SK-N-MC (cell line): ENCODE results near the gene MROH8.
A peak's percentile ranks its signal among the peaks of the same experiment; 100 is the strongest.
"Not testable (repeated sequence)": the region's sequence is repeated elsewhere in the genome, so short reads cannot be mapped to it uniquely, and the experiment has no call there.

ENCODE experiments used
- DNase-seq: peaks from one replicate; pipeline ENCODE4 v3.0.0-alpha.2; 2011; ENCODE audit warnings: low read depth, low spot score
- H3K27ac ChIP-seq: fragments of 200-600 bp; sonication (generic); 2 replicates; pipeline ENCODE4 v1.5.1; 2016; ENCODE audit warnings: mixed run types
- H3K36me3 ChIP-seq: fragments of 200-600 bp; sonication (generic); 2 replicates; pipeline ENCODE4 v1.6.1; 2017; ENCODE audit warnings: antibody characterized with exemption, low read length, mixed read lengths; ENCODE audit not compliant: insufficient read depth
- H3K4me3 ChIP-seq: fragments of 200-600 bp; sonication (generic); 2 replicates; pipeline ENCODE4 v1.5.1; 2016
- H3K9ac ChIP-seq: fragments of 200-600 bp; sonication (generic); 2 replicates; pipeline ENCODE4 v1.8.0; 2017; ENCODE audit warnings: mixed run types, mixed read lengths; ENCODE audit not compliant: insufficient read length
- H3K9me3 ChIP-seq: fragments of 200-600 bp; sonication (generic); 2 replicates; pipeline ENCODE4 v1.6.1; 2017; ENCODE audit warnings: low read depth, mild to moderate bottlenecking, antibody characterized with exemption, low read length, moderate library complexity, mixed read lengths
- EZH2 ChIP-seq: fragments of 200-600 bp; sonication (generic); IDR thresholded peaks from one replicate; pipeline ENCODE4 v1.6.1; 2017; ENCODE audit warnings: antibody characterized with exemption
- FOXP2 ChIP-seq: optimal IDR thresholded peaks from 2 replicates; pipeline ENCODE3; 2011; ENCODE audit warnings: mild to moderate bottlenecking, moderate library complexity; ENCODE audit not compliant: insufficient read depth; ENCODE audit errors: extremely low read length, control extremely low read depth
- POLR2AphosphoS5 ChIP-seq: IDR thresholded peaks from 2 replicates; pipeline ENCODE4 v1.6.1; 2012; ENCODE audit warnings: mild to moderate bottlenecking, low read depth, low read length, borderline replicate concordance

Gene MROH8

GRCh38 chr20:37072293-37073196, 106.8 kb downstream of the MROH8 start:
- DNase-seq = no peak
- H3K27ac ChIP-seq = peak overlapping the region; percentile 19; the same call in 1 of the 2 replicates
- peaks cover 41% of the 10 kb centered on the region for H3K36me3 ChIP-seq

DNA sequence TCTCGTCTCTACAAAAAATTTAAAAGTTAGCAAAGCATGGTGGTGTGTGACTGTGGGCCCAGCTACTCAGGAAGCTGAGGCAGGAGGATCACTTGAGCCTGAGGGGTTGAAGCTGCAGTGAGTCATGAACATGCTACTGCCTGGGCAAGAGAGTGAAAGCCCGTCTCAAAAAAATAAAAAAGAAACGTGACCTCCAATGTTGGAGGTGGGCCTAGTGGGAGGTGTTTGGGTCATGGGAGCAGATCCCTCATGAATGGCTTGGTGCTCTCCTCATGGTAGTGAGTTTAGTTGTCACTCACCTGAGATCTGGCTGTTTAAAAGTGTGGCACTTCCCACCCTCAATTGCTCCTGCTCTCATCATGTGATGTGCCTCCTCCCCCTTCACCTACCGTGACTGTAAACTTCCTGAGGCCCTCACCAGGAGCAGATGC, 107.9 kb downstream of the MROH8 start:
- H3K9me3 ChIP-seq = no peaks in the 10 kb centered on the region
- peaks cover 40% of the 10 kb centered on the region for H3K36me3 ChIP-seq
- H3K27ac ChIP-seq = no peak overlapping the region
- H3K9ac ChIP-seq = no peak overlapping the region
- H3K4me3 ChIP-seq = no peak overlapping the region
- TF ChIP-seq EZH2 (no peak), FOXP2 (no peak), POLR2AphosphoS5 (no peak)
- no peak for DNase-seq

More at GRCh38 chr20:37072293-37073196, 106.8 kb downstream of the MROH8 start:
- Histone ChIP-seq H3K9me3 (no peaks in the 10 kb centered on the region), H3K9ac (no peak overlapping the region), H3K4me3 (no peak overlapping the region)
- TF ChIP-seq POLR2AphosphoS5 = no peak
- TF ChIP-seq EZH2 = no peak
- no peak for TF ChIP-seq FOXP2

DNA sequence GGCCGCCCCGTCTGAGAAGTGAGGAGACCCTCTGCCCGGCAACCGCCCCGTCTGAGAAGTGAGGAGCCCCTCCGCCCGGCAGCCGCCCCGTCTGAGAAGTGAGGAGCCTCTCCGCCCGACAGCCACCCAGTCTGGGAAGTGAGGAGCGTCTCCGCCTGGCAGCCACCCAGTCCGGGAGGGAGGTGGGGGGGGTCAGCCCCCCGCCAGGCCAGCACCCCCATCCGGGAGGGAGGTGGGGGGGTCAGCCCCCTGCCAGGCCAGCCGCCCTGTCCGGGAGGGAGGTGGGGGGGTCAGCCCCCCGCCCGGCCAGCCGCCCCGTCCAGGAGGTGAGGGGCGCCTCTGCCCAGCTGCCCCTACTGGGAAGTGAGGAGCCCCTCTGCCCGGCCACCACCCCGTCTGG, 109.8 kb downstream of the MROH8 start:
- not testable (repeated sequence) for H3K9ac ChIP-seq, H3K27ac ChIP-seq, H3K4me3 ChIP-seq, DNase-seq, H3K9me3 ChIP-seq
- H3K36me3 ChIP-seq = peaks cover 39% of the 10 kb centered on the region

GRCh38 chr20:37066168-37066567, 113.2 kb downstream of the MROH8 start:
- H3K9me3 ChIP-seq = no peaks in the 10 kb centered on the region
- DNase-seq = no peak
- H3K27ac ChIP-seq = no peak overlapping the region
- H3K9ac ChIP-seq = no peak overlapping the region
- peaks cover 43% of the 10 kb centered on the region for H3K36me3 ChIP-seq
- no peak overlapping the region for H3K4me3 ChIP-seq
- TF ChIP-seq EZH2 (no peak), POLR2AphosphoS5 (no peak), FOXP2 (no peak)

DNA sequence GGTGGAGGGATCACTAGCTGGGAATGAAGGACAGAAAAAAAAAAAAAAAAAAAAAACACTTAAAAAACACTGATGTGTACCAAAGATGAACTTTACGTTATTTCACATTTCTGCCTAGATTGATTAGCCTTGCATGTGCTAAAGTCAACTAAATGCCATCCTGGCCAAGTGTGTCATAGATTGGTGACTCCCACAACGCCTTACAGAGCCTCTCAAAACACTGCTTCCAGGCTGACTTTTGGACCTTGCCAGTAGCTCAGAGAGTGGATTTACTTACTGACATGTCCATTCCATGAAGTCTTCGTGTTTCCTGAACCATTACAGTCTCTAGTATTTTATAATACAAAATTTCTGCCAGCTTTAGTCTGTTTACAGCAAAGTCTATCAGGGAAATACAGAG, 124.1 kb downstream of the MROH8 start:
- H3K36me3 ChIP-seq = peaks cover 69% of the 10 kb centered on the region
- no peak overlapping the region for H3K4me3 ChIP-seq
- no peak overlapping the region for H3K27ac ChIP-seq
- TF ChIP-seq POLR2AphosphoS5 (no peak), EZH2 (no peak), FOXP2 (no peak)
- no peak overlapping the region for H3K9ac ChIP-seq
- no peaks in the 10 kb centered on the region for H3K9me3 ChIP-seq
- no peak for DNase-seq

DNA sequence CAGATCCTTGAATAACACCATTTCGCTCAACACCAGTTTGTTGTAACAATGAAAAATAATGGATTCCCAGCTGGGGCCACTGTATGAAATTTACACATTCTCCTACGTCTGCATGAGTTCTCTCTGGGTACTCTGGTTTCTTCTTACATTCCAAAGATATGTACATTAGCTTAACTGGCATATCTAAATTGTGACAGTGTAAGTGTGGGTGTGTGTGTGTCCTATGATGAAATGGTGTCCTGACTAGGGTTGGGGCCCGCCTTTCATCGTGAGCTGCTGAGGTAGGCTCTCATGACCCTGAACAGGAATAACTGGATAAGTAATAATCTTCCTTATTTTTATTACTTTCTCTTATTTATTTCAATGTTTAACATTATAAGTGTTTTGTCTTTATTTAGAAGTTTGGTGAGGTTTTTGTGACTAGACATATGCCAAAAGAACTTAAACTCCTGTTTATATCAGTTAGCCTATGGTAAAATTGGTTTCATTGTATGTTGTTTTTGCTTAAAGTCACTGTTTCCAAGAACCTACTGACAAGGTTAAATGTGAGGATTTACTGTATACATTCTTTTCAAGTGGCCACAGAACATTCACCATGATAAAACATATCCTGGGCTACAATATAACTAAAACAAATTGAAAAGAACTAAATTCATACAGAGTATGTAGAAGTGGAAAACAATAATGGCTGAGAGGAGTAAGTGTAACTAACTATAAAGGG, 126.0 kb downstream of the MROH8 start:
- no peak overlapping the region for H3K4me3 ChIP-seq
- no peak overlapping the region for H3K27ac ChIP-seq
- TF ChIP-seq EZH2 (no peak), FOXP2 (no peak), POLR2AphosphoS5 (no peak)
- H3K9ac ChIP-seq = no peak overlapping the region
- peaks cover 62% of the 10 kb centered on the region for H3K36me3 ChIP-seq
- no peaks in the 10 kb centered on the region for H3K9me3 ChIP-seq
- no peak for DNase-seq
